ENCODE measurements around the gene FGF13.

Gene FGF13

DNA sequence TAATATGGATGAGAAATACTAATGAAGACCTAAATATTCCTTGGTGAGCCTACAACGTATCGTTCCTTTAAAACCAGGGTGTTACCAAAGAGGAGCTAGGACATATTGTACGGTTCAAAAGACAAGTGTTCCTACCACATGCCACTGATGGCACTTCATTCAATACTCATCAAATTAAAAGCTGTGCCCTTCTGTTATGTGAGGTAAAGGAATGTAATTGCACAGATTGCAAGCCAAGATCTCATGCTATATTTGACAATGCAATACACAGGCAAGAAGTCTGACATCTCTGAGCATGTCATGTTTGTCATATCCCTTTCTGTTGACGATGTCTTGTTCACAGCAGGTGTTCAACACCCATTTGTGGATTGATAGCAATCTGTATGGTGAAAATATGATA, 6.9 kb downstream of the FGF13 start:
- Mint-ChIP-seq H3K27me3 (ENCODE audit: low read depth) (peaks cover 7% of the 10 kb centered on the region), H3K4me3 (no peak overlapping the region), H3K36me3 (ENCODE audit: low read depth) (no peaks in the 10 kb centered on the region), H3K27ac (no peak overlapping the region), H3K9me3 (no peaks in the 10 kb centered on the region), H3K4me1 (ENCODE audit: low read depth) (no peaks in the 10 kb centered on the region)

DNA sequence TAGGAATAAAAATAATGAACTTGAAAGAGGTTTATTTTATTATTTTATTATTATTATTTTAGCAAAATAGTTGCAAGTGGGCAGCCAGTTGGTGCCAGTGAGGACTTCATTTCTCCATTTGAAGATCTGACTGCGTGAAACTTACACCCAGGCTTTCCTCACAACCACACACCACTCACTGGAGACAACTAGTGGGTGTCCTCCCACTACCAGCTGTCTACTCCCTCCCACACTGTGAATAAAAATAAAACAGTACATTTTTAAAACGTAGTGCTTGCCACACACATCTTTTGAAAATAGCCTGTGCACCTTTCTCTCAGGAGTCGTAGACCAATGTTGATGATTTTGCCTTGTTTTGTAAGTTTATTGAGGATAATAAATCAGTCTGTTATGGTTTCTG, 7.4 kb downstream of the FGF13 start:
- no peaks in the 10 kb centered on the region for H3K9me3 Mint-ChIP-seq
- H3K27me3 Mint-ChIP-seq (ENCODE audit: low read depth): peaks cover 3% of the 10 kb centered on the region
- H3K4me3 Mint-ChIP-seq: no peak overlapping the region
- H3K36me3 Mint-ChIP-seq (ENCODE audit: low read depth): no peaks in the 10 kb centered on the region
- H3K27ac Mint-ChIP-seq: no peak overlapping the region
- no peaks in the 10 kb centered on the region for H3K4me1 Mint-ChIP-seq (ENCODE audit: low read depth)

DNA sequence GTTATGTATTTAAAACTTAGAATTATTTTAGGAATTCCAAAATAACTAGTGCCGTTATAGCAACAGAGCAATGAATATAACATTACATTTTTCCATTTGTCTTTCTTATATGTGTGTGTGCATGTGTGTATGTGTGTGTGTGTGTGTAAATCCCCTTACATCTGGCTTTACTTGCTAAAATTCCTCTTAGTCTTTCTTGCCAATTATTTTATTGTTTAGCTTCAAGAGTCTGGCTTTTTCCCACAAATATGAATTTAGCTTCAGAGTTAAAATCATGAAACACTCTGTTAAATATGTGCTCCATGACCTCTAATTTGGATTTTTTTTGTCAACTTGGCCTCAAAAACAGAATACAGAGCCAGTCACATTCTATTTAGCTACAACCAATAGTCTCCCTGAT, 18.9 kb downstream of the FGF13 start:
- Mint-ChIP-seq H3K4me1 (ENCODE audit: low read depth) (no peaks in the 10 kb centered on the region), H3K9me3 (no peaks in the 10 kb centered on the region), H3K36me3 (ENCODE audit: low read depth) (no peaks in the 10 kb centered on the region), H3K27ac (no peak overlapping the region), H3K27me3 (ENCODE audit: low read depth) (no peaks in the 10 kb centered on the region), H3K4me3 (no peak overlapping the region)

DNA sequence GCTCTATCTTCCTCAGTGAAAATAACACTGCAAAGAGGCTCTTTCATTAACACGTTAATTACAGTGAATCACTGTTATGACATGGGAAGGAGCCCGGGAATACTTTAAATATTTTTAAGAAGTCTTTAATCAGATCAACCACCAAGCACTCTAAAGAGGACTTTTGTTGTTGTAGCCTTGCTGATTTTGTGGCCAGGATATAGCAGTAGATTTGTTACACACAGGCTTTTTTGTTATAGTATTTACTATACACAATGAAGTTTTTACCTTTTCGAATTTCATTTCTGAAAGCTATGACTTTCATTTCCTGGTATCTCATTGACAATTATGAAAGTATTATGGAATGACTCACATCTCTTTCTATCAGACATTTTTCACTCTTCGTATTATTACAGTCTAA, 20.3 kb downstream of the FGF13 start:
- no peak overlapping the region for H3K4me3 Mint-ChIP-seq
- H3K27ac Mint-ChIP-seq: no peak overlapping the region
- H3K27me3 Mint-ChIP-seq (ENCODE audit: low read depth): no peaks in the 10 kb centered on the region
- no peaks in the 10 kb centered on the region for H3K4me1 Mint-ChIP-seq (ENCODE audit: low read depth)
- H3K9me3 Mint-ChIP-seq: no peaks in the 10 kb centered on the region
- H3K36me3 Mint-ChIP-seq (ENCODE audit: low read depth): no peaks in the 10 kb centered on the region

DNA sequence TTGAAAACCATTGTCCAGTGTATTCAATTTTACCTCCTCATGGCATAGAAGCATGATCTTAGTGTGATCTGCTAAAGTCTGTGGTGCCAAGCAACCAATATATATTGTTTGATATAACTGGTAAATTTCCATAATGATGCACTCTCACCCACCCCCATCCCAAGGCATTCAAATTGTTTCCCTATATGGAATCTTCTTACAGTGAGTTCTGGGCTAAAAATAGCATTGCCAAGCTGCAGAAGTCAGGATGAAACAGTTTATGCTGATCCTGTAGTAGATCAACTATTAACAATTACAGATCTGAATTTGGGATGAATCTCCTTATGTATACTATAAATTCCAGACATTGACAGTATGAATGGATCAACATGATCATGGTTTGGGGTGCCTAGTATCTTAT, 20.9 kb downstream of the FGF13 start:
- no peak overlapping the region for H3K27ac Mint-ChIP-seq
- no peaks in the 10 kb centered on the region for H3K36me3 Mint-ChIP-seq (ENCODE audit: low read depth)
- no peaks in the 10 kb centered on the region for H3K9me3 Mint-ChIP-seq
- no peak overlapping the region for H3K4me3 Mint-ChIP-seq
- H3K4me1 Mint-ChIP-seq (ENCODE audit: low read depth): no peaks in the 10 kb centered on the region
- no peaks in the 10 kb centered on the region for H3K27me3 Mint-ChIP-seq (ENCODE audit: low read depth)

DNA sequence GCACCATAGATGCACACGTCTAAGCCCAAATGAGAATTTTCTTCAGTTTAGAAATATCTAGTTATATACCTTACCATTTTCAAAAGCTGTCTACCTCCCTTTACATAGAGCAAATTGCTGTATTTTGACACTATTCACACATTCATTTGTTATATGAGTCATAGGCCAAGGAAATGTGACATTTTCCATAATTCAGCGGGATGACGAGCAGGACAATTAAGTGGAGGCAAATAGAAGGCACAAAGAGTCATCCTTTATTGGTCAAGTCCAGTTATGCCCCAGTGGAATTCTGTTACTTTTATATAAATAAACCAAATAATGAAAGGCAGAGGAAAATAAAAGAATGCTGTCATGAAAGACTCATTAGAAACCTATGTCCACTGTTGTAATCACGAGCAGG, 27.9 kb downstream of the FGF13 start:
- H3K4me1 Mint-ChIP-seq (ENCODE audit: low read depth): no peaks in the 10 kb centered on the region
- H3K27ac Mint-ChIP-seq: no peak overlapping the region
- H3K4me3 Mint-ChIP-seq: no peak overlapping the region
- H3K9me3 Mint-ChIP-seq: no peaks in the 10 kb centered on the region
- no peaks in the 10 kb centered on the region for H3K27me3 Mint-ChIP-seq (ENCODE audit: low read depth)
- no peaks in the 10 kb centered on the region for H3K36me3 Mint-ChIP-seq (ENCODE audit: low read depth)

DNA sequence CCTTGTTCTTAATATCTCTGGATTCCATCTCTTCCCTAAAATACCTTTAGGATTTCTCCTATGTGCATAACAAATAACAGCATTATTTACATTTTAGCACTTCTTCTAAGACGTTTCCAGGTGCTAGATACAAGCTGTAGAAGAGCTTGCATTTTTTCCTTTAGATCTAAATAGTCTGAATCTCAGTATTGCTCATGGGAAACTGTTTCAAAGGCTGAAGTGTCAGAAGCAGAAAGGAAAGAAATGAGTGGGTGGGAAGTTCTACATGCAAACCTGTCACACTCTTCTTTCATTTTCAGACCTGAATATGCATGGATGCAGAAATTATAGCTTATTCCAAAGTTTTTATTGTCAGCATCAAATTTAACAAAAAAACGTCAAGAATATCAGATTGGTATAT, 41.8 kb downstream of the FGF13 start:
- Mint-ChIP-seq H3K9me3 (no peaks in the 10 kb centered on the region), H3K4me1 (ENCODE audit: low read depth) (no peaks in the 10 kb centered on the region), H3K27ac (no peak overlapping the region), H3K27me3 (ENCODE audit: low read depth) (no peaks in the 10 kb centered on the region), H3K36me3 (ENCODE audit: low read depth) (no peaks in the 10 kb centered on the region), H3K4me3 (no peak overlapping the region)

DNA sequence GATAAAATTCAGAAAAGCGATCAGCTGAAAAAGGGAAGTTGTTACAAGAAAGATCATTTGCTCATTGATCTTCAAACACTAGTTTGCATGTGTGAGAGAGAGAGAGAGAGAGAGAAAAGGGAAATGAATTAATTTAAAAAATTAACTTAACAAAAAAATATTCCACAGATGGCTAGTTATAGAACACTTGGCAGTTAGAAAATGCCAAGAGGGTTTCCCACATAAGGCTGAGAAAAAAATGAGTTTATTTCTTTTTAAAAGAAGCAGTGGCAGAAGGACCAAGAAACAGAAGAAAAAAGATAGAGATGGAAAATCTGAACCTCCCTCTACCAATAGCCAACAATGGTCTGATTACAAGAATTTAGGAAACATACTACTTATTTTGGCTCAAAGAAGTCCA, 47.1 kb downstream of the FGF13 start:
- Mint-ChIP-seq H3K4me1 (ENCODE audit: low read depth) (no peaks in the 10 kb centered on the region), H3K27ac (no peak overlapping the region), H3K27me3 (ENCODE audit: low read depth) (no peaks in the 10 kb centered on the region), H3K36me3 (ENCODE audit: low read depth) (no peaks in the 10 kb centered on the region), H3K9me3 (no peaks in the 10 kb centered on the region), H3K4me3 (no peak overlapping the region)

DNA sequence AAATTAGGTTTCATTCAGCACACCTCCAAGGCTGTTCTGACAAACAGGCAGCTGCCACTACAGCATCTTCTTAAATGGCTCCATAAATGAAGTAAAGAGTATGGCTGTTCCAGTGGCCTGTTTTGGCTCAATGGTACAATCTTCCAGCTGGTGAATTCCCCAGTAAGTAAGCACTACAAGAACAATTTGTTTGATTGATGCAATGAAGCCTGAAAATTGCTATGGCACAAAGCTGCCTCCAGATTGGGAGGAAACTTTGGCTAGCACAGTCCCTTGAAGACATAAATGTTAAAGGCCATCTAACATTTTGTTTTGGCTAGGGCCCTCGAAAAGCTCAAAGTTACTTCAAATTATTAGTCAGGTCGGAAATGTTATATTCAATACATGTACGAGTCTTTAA, 47.5 kb downstream of the FGF13 start:
- no peaks in the 10 kb centered on the region for H3K27me3 Mint-ChIP-seq (ENCODE audit: low read depth)

DNA sequence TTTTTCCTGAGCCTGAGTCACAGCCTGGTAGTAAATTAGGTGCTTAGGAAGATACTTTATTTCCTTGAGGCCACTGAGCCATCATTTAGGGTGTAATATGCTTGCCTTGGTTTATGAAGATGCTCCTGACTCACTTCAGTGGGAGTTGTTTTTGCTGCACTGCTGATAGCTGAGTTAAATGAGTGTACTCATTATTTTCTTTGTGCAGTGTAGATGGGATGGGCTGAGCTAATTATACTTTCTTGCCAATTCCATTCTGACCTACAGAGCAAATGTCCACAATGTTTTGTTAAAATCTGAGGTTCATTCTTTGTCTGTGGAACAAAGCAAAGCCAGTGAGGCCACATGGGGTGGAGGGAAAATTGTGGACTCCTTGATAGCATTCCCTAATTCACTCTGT, 60.0 kb downstream of the FGF13 start:
- Mint-ChIP-seq H3K27me3 (ENCODE audit: low read depth) (no peaks in the 10 kb centered on the region), H3K27ac (no peak overlapping the region), H3K4me3 (no peak overlapping the region), H3K4me1 (ENCODE audit: low read depth) (no peaks in the 10 kb centered on the region), H3K9me3 (no peaks in the 10 kb centered on the region), H3K36me3 (ENCODE audit: low read depth) (no peaks in the 10 kb centered on the region)

More for the DNA sequence above, 47.5 kb downstream of the FGF13 start:
- Mint-ChIP-seq H3K4me3 (no peak overlapping the region), H3K36me3 (ENCODE audit: low read depth) (no peaks in the 10 kb centered on the region), H3K4me1 (ENCODE audit: low read depth) (no peaks in the 10 kb centered on the region), H3K27ac (no peak overlapping the region), H3K9me3 (no peaks in the 10 kb centered on the region)

DNA sequence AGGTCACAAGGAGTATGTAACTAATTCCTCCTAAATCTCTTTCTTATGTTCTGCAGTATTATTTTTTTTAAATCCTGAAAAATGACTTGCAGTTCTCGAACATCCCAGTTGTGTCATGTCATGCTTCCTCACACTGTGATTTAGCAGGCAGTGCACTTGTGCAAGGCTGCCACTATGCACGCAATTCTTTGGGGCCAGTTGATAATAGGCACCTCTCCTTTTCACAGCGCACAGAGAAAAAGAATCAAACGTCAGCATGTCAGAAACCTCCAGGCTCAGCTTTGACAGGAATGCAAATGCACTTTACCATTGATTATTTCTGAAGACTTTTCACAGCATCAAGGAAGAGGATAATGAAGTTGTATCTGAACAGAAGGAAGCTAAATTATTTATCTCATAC, 62.9 kb downstream of the FGF13 start:
- Mint-ChIP-seq H3K27me3 (ENCODE audit: low read depth) (no peaks in the 10 kb centered on the region), H3K36me3 (ENCODE audit: low read depth) (no peaks in the 10 kb centered on the region), H3K4me1 (ENCODE audit: low read depth) (no peaks in the 10 kb centered on the region), H3K4me3 (no peak overlapping the region), H3K27ac (no peak overlapping the region), H3K9me3 (no peaks in the 10 kb centered on the region)

DNA sequence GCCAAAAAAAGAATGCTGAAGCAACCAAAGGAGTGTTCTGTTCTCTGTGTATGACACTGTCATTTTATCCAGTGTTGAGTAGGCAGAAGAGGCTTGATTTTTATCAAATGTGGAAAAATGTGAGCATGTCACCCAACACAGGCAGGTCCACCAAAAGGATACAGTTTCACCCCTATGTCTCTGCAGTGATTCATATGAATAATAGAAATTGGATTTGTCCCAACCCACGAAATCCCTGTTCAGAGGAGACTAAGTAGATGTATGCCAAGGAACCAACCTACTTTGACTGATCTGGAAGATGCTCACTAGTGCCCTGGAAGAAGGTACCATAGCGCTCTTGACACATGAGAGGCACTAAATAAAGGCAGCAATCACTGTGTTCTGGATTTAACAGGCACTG, 72.5 kb downstream of the FGF13 start:
- Mint-ChIP-seq H3K9me3 (no peaks in the 10 kb centered on the region), H3K27ac (no peak overlapping the region), H3K4me1 (ENCODE audit: low read depth) (no peaks in the 10 kb centered on the region), H3K27me3 (ENCODE audit: low read depth) (no peaks in the 10 kb centered on the region), H3K4me3 (no peak overlapping the region), H3K36me3 (ENCODE audit: low read depth) (no peaks in the 10 kb centered on the region)
